CD4-positive, alpha-beta T cell treated with Interleukin-4 for 4 hours (primary cell): Measurements from ENCODE around the gene CX3CL1.

Experiments
- DNase-seq: peaks from one replicate; pipeline ENCODE4 v3.0.0-alpha.2; 2020

Gene CX3CL1

GRCh38 chr16:57407521-57408353, 35.4 kb downstream of the CX3CL1 start:
- no peak for DNase-seq

GRCh38 chr16:57409065-57409464, 36.8 kb downstream of the CX3CL1 start:
- no peak for DNase-seq

- no peak for DNase-seq
Measured at GRCh38 chr16:57409870-57410587, 37.7 kb downstream of the CX3CL1 start.

GRCh38 chr16:57411362-57411976, 39.2 kb downstream of the CX3CL1 start:
- no peak for DNase-seq

- no peak for DNase-seq
Measured at GRCh38 chr16:57412584-57412983, 40.3 kb downstream of the CX3CL1 start.

GRCh38 chr16:57413301-57413730, 41.0 kb downstream of the CX3CL1 start:
- no peak for DNase-seq

GRCh38 chr16:57413733-57414132, 41.4 kb downstream of the CX3CL1 start:
- DNase-seq, result no peak

GRCh38 chr16:57416084-57416483, 43.8 kb downstream of the CX3CL1 start:
- no peak for DNase-seq

- no peak for DNase-seq
Measured at GRCh38 chr16:57419506-57419905, 47.2 kb downstream of the CX3CL1 start.

- no peak for DNase-seq
Measured at GRCh38 chr16:57422026-57422944, 50.0 kb downstream of the CX3CL1 start.

- no peak for DNase-seq
Measured at GRCh38 chr16:57423152-57423551, 50.9 kb downstream of the CX3CL1 start.

- no peak for DNase-seq
Measured at GRCh38 chr16:57424583-57424982, 52.3 kb downstream of the CX3CL1 start.

GRCh38 chr16:57426356-57426755, 54.1 kb downstream of the CX3CL1 start:
- DNase-seq, result no peak

- no peak for DNase-seq
Measured at GRCh38 chr16:57427307-57427706, 55.0 kb downstream of the CX3CL1 start.

- DNase-seq, result no peak
Measured at GRCh38 chr16:57427824-57428223, 55.5 kb downstream of the CX3CL1 start.

- DNase-seq, result no peak
Measured at GRCh38 chr16:57430955-57431354, 58.7 kb downstream of the CX3CL1 start.

GRCh38 chr16:57432505-57432904, 60.2 kb downstream of the CX3CL1 start:
- DNase-seq, result no peak

GRCh38 chr16:57432989-57433388, 60.7 kb downstream of the CX3CL1 start:
- no peak for DNase-seq

- no peak for DNase-seq
Measured at GRCh38 chr16:57434003-57434402, 61.7 kb downstream of the CX3CL1 start.
